GM10847 (cell line): ENCODE results near the gene OR9G4.

Experiments used
- POLR2A ChIP-seq: IDR thresholded peaks from 2 replicates; pipeline ENCODE4 v1.6.1; 2011; ENCODE audit not compliant: insufficient read length; ENCODE audit errors: extremely low read depth

Gene OR9G4

GRCh38 chr11:56748597-56748996 is at the start of gene OR9G4:
Gene OR9G4, minus strand, starts transcription at chr11:56748697. Its CDS starts 4,931 bp downstream, at chr11:56743766.
- TF ChIP-seq POLR2A: no peak

GRCh38 chr11:56783448-56784041 is 35.0 kb upstream of the OR9G4 start:
- TF ChIP-seq POLR2A: no peak

DNA sequence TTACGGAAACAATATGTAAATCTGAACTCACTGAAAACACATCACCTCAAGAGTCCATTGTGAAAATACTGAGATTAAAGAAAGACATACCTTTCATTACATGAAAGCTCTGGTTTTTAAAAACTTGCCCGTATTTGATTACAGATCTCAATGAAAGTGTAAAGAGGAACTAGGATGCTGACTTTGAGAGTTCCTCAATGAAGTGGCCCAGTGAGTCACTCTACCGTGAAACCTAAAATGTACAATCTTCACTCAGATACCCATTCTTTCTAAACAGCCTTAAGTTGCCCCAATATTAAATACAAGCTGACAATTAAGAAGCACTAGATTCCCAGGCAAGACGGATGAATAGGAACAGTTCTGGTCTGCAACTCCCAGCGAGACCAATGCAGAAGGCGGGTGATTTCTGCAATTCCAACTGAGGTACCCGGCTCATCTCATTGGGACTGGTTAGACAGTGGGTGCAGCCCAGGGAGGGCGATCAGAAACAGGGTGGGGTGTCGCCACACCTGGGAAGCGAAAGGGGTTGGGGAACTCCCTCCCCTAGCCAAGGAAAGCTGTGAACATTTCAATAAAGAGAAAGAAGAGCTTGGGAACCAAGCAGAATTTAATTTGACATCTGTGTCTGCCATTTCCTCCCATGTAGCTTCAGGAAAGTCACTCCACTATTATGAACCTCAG is 33.8 kb upstream of the OR9G4 start:
- no peak for TF ChIP-seq POLR2A

- TF ChIP-seq POLR2A: no peak
Measured at GRCh38 chr11:56776809-56777208, 28.3 kb upstream of the OR9G4 start.

GRCh38 chr11:56764976-56765375 is 16.5 kb upstream of the OR9G4 start:
- TF ChIP-seq POLR2A: no peak

DNA sequence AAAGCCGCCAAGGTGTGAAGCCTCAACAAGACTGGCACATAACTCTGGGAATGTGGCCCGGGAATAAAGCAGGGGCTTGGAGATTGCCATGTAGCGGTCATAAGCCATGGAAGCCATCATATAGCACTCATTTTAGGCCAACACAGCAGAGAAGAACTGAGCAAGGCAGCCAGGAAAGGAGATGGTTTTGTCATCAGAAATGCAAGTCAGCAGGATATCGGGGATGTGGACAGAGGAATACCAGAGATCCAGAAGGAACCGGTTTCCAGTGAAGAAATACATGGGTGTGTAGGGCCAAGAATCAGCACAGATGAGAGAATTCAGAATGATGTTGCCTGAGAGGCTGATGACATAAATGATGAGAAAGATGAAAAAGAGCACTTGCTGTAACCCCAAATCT is 3.0 kb upstream of the OR9G4 start:
- no peak for TF ChIP-seq POLR2A

- TF ChIP-seq POLR2A: no peak
Measured at GRCh38 chr11:56750190-56750589, 1.7 kb upstream of the OR9G4 start.

DNA sequence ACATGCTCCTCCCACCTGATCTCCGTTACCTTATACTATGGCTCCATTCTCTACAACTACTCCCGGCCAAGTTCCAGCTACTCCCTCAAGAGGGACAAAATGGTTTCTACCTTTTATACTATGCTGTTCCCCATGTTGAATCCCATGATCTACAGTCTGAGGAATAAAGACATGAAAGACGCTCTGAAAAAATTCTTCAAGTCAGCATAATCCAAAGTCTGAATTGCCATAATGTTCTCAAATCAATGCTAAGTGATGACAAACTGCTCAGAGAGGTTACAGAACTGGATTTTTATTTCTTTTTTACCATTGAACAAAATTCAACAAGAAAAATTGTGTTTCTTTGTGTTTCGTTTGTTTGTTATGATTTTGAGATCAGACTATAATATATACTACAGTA is 7.6 kb downstream of the OR9G4 start:
- TF ChIP-seq POLR2A: no peak

DNA sequence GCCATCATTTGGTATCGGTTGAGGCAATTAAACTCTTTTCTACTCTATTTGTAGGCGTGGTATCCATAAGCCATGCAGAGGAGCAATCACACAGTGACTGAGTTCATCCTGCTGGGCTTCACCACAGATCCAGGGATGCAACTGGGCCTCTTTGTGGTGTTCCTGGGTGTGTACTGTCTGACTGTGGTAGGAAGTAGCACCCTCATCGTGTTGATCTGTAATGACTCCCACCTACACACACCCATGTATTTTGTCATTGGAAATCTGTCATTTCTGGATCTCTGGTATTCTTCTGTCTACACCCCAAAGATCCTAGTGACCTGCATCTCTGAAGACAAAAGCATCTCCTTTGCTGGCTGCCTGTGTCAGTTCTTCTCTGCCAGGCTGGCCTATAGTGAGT is 8.4 kb downstream of the OR9G4 start:
- no peak for TF ChIP-seq POLR2A

DNA sequence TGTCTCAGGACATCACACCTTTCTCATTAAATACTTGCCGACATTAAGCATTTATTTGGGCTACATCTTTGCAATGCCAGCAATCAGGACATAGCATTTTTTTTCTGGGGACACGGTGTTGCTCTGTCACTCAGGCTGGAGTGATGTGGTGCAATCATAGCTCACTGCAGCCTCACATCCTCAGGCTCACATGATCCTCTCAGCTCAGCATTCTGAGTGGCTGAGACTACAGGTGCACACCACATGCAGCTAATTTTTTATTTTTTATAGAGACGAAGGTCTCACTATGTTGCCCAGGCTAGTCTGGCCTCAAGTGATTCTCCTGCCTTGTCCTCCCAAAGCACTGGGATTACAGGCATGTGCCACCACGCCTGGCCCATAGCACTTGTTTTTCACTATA is 28.0 kb downstream of the OR9G4 start:
- TF ChIP-seq POLR2A: no peak

DNA sequence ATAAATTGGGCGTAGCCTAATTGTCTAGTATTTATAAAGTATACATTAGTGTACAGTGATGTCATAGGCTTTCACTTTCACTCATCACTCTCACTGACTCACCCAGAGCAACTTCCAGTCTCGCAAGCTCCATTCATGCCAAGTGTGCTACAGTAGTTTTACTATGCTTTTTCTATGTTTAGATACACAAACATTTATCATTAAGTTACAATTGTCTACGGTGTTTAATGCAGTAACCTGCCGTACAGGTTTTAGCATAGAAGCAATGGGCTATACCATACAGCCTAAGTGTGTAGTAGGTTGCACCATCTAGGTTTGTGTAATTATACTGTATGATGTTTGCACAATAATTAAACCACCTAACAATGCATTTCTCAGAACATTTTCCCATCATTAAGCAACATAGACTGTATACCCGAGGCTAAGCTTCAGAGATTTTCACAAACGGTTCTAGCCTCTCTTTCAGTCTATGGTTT is 32.1 kb downstream of the OR9G4 start:
- TF ChIP-seq POLR2A: no peak

DNA sequence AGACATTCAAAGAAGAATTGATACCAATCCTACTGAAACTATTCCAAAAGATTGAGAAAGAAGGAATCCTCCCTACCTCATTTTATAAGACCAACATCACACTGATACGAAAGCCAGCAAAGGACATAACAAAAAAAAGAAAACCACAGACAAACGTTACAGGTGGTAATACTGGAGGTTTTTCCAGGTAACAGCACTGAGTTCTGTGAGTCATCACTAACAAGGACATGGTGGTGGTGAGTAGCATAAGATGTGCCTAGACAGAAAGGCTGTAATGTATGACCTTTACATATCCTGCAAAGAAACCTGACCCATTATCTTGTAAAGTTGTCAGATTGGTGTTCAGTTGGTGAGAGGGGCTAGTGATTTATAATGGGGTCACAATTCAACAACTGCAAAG is 34.3 kb downstream of the OR9G4 start:
- no peak for TF ChIP-seq POLR2A

DNA sequence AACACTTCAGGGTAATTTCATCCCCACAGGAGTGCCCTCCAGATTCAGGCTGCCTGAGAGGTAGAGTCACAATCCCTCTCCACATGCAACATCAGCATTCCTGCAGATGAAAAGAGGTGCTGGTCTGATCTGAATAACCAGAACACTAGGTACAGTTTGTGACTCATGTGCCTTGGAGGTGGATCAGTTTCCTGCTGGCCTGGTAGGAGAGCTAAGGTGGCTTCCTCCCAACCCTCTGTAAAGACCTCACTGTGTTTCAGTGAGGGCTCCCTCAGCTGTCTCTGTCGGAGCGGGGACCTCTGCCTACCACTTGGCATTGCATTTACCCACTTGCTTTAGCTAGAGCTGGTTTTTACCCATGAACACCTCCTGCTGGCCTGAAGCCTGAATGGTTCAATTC is 42.0 kb downstream of the OR9G4 start:
- no peak for TF ChIP-seq POLR2A

DNA sequence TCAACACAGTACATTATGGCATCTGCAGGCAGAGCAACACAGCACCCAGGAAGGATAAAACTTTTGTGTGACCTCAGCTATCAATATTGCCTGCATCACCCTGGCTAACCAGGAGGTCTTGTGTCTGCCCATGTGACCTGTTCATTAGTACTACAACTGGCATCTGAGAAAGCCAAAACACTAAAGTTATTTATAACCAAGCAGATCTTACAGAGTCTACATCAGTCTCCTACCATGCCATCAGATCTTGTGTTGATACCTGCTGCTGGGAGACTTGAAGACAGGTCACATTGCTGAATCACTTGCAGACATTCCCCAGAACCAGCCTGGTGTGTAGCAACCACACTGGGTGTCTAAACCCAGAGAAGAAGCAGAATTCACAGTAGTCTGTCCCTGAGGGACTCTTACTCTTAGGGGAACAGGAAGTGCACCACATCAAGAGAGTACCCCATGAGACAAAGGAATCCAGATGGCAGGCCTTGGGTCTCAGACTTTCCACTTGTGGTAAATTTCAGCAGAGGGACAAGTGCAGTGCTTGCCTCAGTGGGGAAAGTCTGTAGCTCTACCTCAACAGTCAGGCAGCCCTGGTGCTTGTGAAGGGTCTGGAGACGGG is 42.6 kb downstream of the OR9G4 start:
- no peak for TF ChIP-seq POLR2A

GRCh38 chr11:56700914-56701485 is 47.5 kb downstream of the OR9G4 start:
- no peak for TF ChIP-seq POLR2A
